ENCODE measurements around the gene PTPN7.
A peak's percentile ranks its signal among the peaks of the same experiment; 100 is the strongest.
"Not testable (repeated sequence)": the region's sequence is repeated elsewhere in the genome, so short reads cannot be mapped to it uniquely, and the experiment has no call there.

PTPN7 gene

GRCh38 chr1:202160377-202160940 lies at the start of gene PTPN7:
Gene PTPN7, minus strand, starts transcription at chr1:202160602. Its CDS starts 1,200 bp downstream, at chr1:202159402.
- DNase-seq, result peak; percentile 94

DNA sequence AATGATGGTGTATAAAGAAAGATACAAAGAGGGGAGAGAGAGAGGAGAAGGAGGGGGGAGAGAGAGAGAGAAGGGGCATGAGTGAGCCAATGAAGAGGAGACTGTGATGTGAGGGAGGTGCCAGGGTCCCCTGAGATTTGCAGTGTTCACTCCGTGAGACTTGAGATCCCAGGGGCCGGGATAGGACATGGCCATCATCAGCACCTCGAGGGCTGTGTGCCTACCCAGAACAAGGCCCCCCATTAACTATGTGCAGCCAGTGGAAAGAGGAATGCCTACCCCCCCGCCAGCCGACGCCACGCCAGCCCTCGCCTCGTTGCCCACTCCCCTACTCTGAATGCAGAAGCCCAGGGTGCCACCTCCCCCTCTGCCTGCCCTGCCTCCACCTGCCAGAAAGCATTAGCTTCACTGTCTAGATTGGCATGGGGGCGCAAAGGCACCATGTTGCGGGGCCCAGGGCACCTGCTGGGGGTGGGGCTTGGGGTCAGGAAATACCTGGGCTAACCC lies 48.0 kb upstream of the PTPN7 start:
- DNase-seq, result no peak

DNA sequence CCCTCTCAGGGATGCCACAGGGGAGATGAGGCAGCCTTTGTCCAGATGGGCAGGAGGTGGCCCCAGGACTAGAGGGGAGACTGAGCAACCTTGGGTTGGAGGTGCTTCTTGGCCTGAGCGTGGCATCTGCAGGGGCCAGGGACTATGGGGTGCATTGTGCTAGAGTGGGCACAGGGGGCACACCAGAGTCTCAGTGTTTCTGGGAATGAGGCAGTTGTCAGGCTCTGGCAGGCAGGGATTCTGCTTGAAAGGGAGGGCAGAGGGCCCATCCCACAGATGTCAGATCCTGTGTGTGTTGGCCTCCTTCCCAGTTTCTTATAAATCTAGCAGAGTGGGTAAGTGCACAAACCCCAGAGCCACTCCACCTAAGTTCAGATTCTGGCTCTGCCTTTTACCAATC lies 46.9 kb upstream of the PTPN7 start:
- no peak for DNase-seq

DNA sequence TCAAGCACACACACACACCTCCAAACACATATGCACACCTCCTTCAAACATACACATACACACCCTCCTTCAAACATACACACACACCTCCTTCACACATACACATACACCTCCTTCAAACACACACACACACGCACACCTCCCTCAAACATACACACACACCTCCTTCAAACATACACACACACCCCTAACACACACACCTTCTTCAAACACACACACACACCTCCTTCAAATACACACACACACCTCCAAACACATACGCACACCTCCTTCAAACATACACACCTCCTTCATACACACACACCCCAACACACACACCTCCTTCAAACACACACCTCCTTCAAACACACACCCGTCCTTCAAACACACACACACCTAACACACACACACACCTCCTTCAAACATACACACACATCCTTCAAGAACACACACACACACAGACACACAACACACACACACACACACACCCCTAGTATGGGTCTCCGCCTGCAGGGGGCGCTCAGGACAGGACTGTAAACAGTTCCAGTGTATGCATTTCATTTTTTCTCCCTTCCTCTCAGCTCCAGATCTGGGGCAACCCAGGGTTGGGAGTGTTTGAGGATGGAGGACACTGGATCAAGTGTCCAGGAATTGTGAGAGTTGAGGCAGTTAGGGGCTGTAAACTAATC lies 45.3 kb upstream of the PTPN7 start:
- peak; percentile 28 for DNase-seq

DNA sequence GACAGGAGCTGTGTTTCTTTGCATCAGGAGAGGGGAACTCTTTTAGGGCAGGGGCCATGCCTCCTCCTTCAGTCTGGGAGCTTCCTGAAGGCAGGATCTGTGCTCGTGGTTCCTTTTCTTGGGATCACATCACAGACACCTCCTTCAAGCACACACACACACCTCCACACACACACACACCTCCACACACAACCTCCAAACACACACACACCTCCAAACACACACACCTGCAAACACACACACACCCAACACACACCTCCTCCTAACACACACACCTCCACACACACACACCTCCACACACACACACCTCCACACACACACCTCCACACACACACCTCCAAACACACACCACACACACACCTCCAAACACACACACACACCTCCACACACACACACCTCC lies 43.7 kb upstream of the PTPN7 start:
- no peak for DNase-seq

GRCh38 chr1:202203238-202204039 lies 43.0 kb upstream of the PTPN7 start:
- no peak for DNase-seq

DNA sequence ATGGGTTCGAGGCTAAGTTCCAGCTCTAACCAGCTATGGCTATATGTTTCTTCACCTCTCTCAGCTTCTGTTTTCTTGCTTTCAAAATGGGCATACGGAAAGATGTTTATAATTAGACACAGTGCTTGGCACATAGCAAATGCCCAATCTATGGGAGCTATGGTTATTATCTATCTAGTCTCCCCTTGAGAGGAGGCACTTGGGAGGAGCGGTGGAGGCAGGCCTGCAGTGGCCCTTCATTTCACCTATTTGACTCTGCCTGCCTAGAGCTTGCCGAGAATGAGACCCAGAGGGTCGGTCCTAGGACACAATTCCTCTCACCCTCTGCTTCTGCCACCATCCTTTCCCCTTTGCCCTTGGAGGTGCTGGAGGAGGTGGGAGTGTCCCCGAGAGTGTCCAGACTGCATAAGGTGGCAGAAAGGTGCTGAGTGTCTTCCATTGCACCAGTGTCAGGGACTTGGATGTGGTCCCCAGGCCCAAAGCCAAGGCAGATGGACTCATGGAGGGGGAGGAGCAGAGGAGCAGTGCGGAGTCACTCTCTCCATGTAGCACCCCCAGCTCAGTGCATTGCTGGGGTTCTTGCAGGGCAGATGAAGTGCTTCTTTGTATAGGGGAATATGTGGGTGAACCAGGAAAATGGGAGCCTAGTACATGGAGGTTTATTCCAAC lies 42.2 kb upstream of the PTPN7 start:
- DNase-seq, result no peak

DNA sequence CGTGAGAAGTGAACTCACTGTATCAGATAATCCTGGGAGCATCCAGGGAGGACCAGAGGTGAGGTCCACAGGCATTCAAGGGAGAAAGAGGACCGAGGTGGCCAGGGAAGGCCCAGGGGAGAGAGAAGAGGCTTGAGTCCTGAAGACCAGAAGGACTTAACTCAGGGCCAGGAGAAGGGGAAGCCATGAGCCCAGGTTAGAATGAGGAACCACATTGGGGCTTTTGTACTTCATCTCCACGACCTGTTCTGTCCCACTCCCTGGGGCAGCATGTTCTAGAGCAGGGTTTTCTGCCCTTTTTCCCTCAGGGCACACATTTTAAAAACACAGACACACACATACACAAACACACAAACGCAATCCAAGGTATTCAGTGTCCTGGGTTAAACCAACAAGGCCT lies 41.6 kb upstream of the PTPN7 start:
- DNase-seq, result no peak

DNA sequence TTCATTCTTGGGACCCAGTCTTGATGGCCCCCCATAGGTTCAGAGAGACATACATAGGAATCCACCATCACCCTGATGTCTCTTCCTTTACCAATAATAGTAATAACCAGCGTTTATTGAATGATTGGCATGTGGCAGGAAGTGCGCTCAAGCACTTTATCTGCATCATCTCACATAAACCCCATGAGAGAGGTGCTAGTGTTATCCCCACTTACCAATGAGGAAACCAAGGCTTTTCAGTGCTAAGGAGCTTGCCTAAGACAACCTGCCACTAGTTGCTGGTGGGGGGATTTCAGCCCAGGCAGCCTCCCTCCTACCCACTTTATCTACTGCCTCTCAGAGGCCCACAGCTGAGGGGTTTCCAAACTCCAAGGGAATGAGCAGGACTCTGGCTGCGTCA lies 40.9 kb upstream of the PTPN7 start:
- DNase-seq, result no peak

DNA sequence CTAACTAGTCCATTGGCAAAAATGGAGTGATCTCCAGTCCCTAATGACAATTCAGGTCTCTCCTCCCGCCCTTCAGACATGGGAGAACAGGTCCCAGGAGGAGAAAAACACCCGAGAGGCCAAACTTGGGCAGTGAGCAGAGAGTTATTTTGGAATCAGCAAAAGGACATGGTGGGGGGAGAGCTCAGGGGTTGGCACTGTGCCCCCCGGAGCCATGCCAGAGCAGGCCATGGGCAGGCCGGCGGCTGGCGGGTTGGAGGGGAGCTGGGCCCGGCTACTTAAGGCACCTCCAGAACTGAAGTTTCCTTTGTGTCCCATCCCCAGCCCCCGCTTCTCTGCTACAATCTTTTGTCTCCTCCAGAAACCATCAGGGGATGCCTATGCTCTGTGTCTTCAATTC lies 40.3 kb upstream of the PTPN7 start:
- DNase-seq, result no peak

GRCh38 chr1:202200112-202200548 lies 39.7 kb upstream of the PTPN7 start:
- no peak for DNase-seq

GRCh38 chr1:202199040-202199889 lies 38.9 kb upstream of the PTPN7 start:
- DNase-seq, result no peak

- DNase-seq, result no peak
Measured at GRCh38 chr1:202198366-202198724, 37.9 kb upstream of the PTPN7 start.

- no peak for DNase-seq
Measured at GRCh38 chr1:202197653-202198365, 37.4 kb upstream of the PTPN7 start.

DNA sequence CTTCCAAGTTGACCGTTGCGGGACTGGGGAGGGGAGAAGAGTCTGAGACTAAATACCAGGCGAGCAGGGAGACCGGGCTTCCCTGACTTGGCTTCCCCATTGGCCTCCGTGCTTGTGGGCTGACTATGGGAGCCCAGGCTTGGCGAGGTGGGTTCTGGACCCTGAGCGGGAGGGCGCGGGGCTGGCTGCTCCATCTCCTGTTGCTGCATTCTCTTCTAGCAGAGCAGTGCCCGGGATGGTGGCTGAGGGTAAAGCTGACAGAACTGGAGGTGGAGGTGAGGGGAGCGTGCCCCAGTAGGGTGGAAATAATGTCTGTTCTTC lies 33.9 kb upstream of the PTPN7 start:
- DNase-seq, result no peak

DNA sequence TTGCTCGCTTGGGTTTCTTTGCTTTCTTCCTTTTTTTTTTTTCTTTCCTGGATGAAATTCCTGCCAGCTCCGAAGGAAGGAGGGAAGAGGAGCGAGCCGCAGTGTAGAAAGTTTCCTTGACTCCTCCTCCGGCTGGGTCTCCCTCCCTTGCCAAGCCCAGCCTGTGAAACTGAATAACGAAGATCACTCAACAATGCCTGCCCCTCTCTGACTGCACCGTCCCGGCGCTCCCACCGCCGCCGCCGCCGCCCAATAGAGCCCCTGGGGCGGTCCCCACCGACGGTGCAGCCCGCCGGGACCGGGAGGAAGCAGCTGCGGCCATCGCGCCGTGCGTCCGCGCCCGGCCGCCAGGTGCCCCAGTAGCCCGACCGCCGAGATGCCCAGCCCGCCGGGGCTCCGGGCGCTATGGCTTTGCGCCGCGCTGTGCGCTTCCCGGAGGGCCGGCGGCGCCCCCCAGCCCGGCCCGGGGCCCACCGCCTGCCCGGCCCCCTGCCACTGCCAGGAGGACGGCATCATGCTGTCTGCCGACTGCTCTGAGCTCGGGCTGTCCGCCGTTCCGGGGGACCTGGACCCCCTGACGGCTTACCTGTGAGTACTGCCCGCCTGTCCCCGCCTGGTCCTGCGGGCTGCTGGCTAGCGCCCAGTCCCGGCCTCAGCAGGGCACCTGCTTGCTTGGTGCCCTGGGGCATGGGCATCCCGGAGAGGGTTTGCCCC lies 33.4 kb upstream of the PTPN7 start, which contains the start of gene LGR6:
Gene LGR6 (plus strand): TSS at position 186 of the 714 bp plus-strand sequence. CDS start 191 bp downstream, at position 377.
- DNase-seq, result no peak

- peak; percentile 68 for DNase-seq
Measured at GRCh38 chr1:202192770-202193613, 32.6 kb upstream of the PTPN7 start.

DNA sequence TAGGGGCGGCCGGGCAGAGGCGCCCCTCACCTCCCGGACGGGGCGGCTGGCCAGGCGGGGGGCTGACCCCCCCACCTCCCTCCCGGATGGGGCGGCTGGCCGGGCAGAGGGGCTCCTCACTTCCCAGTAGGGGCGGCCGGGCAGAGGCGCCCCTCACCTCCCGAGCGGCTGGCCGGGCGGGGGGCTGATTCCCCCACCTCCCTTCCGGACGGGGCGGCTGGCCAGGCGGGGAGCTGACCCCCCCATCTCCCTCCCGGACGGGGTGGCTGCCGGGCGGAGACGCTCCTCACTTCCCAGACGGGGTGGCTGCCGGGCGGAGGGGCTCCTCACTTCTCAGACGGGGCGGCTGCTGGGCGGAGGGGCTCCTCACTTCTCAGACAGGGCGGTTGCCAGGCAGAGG lies 31.0 kb upstream of the PTPN7 start:
- not testable (repeated sequence) for DNase-seq

DNA sequence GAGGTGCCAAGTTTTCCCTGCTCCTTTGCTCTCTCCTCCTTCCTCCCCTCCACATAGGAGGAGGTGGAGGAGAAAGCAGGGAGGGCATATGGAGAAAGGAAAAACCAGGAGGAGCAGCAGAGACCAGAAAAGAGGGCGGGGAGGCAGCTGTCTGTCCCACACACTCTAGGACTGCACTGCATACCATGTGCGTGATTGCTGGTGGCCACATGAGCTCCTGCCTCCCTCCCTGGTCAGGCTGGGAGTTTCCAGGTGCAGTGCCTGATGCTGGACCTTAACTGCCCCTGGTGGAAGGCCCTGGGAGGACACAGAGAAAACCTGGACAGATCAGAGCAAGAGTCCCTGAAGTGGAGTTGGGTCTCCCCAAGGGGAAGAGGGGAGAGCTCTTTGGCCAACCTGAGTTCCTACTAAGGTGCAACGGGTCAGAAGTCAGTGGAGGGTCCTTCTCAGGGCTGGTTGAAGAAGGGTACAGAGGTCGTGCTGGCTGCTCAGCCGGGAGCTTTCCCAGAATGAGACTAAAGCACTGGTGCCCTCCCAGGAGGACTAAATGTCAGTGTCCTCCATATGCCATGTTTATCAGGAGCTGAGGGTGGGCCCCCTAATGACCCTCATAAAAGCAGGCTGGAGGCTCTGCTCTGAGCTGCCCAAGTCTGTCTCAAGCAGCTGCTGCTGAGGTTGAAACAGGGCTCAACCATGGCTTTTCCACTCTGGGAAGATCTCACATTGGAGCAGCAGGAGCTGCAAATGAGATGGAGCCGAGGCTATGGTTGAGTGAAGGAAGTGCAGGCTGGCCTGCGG lies 29.7 kb upstream of the PTPN7 start:
- DNase-seq, result no peak
